ENCODE data around the gene ERMP1. TPM values are rescaled to one million over a fixed set of nuclear protein-coding genes. Genes with fewer than 3 reads are reported as not detected.
"Not testable (repeated sequence)": the region's sequence is repeated elsewhere in the genome, so short reads cannot be mapped to it uniquely, and the experiment has no call there.

The ERMP1 gene
- total and polyA plus RNA-seq, 10 of the 15 experiments (the other 5 are each of a cell fraction or from before 2014, with no cell fraction given), result 2.4 to 42.1 (median 8.1) TPM

DNA sequence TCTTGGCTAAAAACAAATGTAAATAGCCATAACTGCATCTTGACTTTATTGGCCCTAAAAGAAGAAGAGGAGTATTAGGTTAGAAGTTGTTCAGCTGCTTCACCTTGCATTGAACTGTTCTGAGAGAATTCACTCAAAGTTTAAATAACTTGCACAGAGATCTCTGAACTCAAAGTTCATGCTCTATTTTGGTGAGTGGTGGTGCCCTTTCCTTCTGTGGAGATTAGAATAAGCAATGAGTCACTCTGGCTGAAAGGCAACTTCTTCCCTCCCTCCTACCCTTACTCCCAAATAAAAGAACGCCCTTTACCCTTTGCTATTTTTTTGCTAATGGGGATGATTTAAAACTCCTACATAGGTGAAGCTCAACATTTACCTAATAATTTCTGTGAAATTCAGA lies 48.9 kb downstream of the ERMP1 start:
- Histone ChIP-seq H3K27me3 (replicated peaks in 1 of 2; ENCODE audit: control insufficient read depth in 2 of 2, insufficient read depth in 2 of 2, low read length in 1 of 2) (no peaks in the 10 kb centered on the region), H3K79me2 (ENCODE audit: control insufficient read depth, insufficient read depth, low read length) (no peaks in the 10 kb centered on the region), H3K9me3 (replicated peaks; ENCODE audit: control insufficient read depth, insufficient read depth, low read length) (peaks cover 11% of the 10 kb centered on the region; the same call in 2 of the 3 replicates), H3K36me3 (ENCODE audit: control insufficient read depth in 2 of 2, insufficient read depth in 2 of 2, low read length in 1 of 2) (peaks cover 20 to 30% of the 10 kb centered on the region in 2 experiments), H3K4me2 (ENCODE audit: control insufficient read depth, insufficient read depth) (no peak overlapping the region), H3K27ac (ENCODE audit: control insufficient read depth, insufficient read depth) (no peak overlapping the region), H2AFZ (ENCODE audit: control insufficient read depth, low read depth, low read length) (no peak overlapping the region), H4K20me1 (ENCODE audit: control insufficient read depth, insufficient read depth) (no peaks in the 10 kb centered on the region), H3K4me3 (no peak overlapping the region), H3K9ac (ENCODE audit: control insufficient read depth, insufficient read depth, low read length) (no peak overlapping the region), H3K4me1 (ENCODE audit: control insufficient read depth, insufficient read depth, low read length) (no peaks in the 10 kb centered on the region)
- ATAC-seq, result no peak
- no TSS peak for BruUV-seq (replicated peaks)
- RAD21 ChIA-PET (ENCODE audit: unreplicated experiment), result interaction anchor here (1.4 kb wide), 1 partner anchor 160 kb away, joined by 3 read pairs; no protein-coding TSS in a partner anchor
- in situ Hi-C loops (cut with MboI), result no loop called here
- DNase-seq (ENCODE audit: low read depth, low spot score), result no peak
- no peak for TF ChIP-seq DPF2 (IDR thresholded peaks at IDR 0.05)
- TF ChIP-seq IKZF2 (IDR thresholded peaks at IDR 0.05), result no peak
- POLR2A ChIA-PET, result no interaction called here
- FAIRE-seq, result no peak
- CTCF ChIA-PET, result interaction anchor here (0.6 to 1.5 kb wide), 2 partner anchors 20 to 24 kb away, joined by 3 read pairs; no protein-coding TSS in a partner anchor
- intact Hi-C loops (cut with micrococcal nuclease; ENCODE audit: unreplicated experiment), result no loop called here
- 100% methylated on average over 1 of the region's 1 CpG for WGBS (ENCODE audit: insufficient coverage, insufficient replicate concordance, low lambda C conversion rate, missing lambda C conversion rate)
- SMC1A ChIA-PET (ENCODE audit: uncharacterized antibody, unreplicated experiment), result interaction anchor here (0.7 to 1.7 kb wide), 4 partner anchors 12 to 126 kb away, joined by 3 to 4 read pairs (median 3); no protein-coding TSS in a partner anchor

GRCh38 chr9:5783420-5783819 lies 49.5 kb downstream of the ERMP1 start:
- H3K36me3 ChIP-seq (ENCODE audit: control insufficient read depth in 2 of 2, insufficient read depth in 2 of 2, low read length in 1 of 2), result peaks cover 24 to 35% of the 10 kb centered on the region in 2 experiments
- BruUV-seq (replicated peaks); H3K9ac ChIP-seq (ENCODE audit: control insufficient read depth, insufficient read depth, low read length); H3K27ac ChIP-seq (ENCODE audit: control insufficient read depth, insufficient read depth); FAIRE-seq; H2AFZ ChIP-seq (ENCODE audit: control insufficient read depth, low read depth, low read length); H3K79me2 ChIP-seq (ENCODE audit: control insufficient read depth, insufficient read depth, low read length); H3K27me3 ChIP-seq (replicated peaks in 1 of 2; ENCODE audit: control insufficient read depth in 2 of 2, insufficient read depth in 2 of 2, low read length in 1 of 2); H4K20me1 ChIP-seq (ENCODE audit: control insufficient read depth, insufficient read depth); ATAC-seq; H3K4me3 ChIP-seq; intact Hi-C loops (cut with micrococcal nuclease; ENCODE audit: unreplicated experiment); RAD21 ChIA-PET (ENCODE audit: unreplicated experiment); H3K4me2 ChIP-seq (ENCODE audit: control insufficient read depth, insufficient read depth); H3K4me1 ChIP-seq (ENCODE audit: control insufficient read depth, insufficient read depth, low read length); in situ Hi-C loops (cut with MboI); DNase-seq (ENCODE audit: low read depth, low spot score): not testable (repeated sequence)
- CTCF ChIA-PET, result interaction anchor here (1.5 kb wide), 1 partner anchor 20 kb away, joined by 3 read pairs; no protein-coding TSS in a partner anchor
- WGBS (ENCODE audit: insufficient coverage, insufficient replicate concordance, low lambda C conversion rate, missing lambda C conversion rate), result 100% methylated on average over 3 of the region's 3 CpGs
- SMC1A ChIA-PET (ENCODE audit: uncharacterized antibody, unreplicated experiment), result interaction anchor here (1.7 to 1.9 kb wide), 2 partner anchors 9 to 11 kb away, joined by 4 to 5 read pairs; no protein-coding TSS in a partner anchor
- POLR2A ChIA-PET, result interaction anchor here (0.7 kb wide), 1 partner anchor 838 kb away, joined by 3 read pairs; no protein-coding TSS in a partner anchor
- peaks cover 16% of the 10 kb centered on the region for H3K9me3 ChIP-seq (replicated peaks; ENCODE audit: control insufficient read depth, insufficient read depth, low read length)

Measured in GM12878 (cell line).